SK-N-MC (cell line): Measurements from ENCODE around the gene PNRC1.

Experiments used
- EZH2 ChIP-seq: fragments of 200-600 bp; sonication (generic); IDR thresholded peaks from one replicate; pipeline ENCODE4 v1.6.1; 2017; ENCODE audit warnings: antibody characterized with exemption
- POLR2AphosphoS5 ChIP-seq: IDR thresholded peaks from 2 replicates; pipeline ENCODE4 v1.6.1; 2012; ENCODE audit warnings: mild to moderate bottlenecking, low read depth, low read length, borderline replicate concordance

- no peak for TF ChIP-seq POLR2AphosphoS5
- no peak for TF ChIP-seq EZH2
Measured at GRCh38 chr6:89050697-89051096, 29.9 kb upstream of the PNRC1 start.
